ENCODE data around the gene SEC22A.

Gene SEC22A

GRCh38 chr3:123301331-123302184 is 99.8 kb downstream of the SEC22A start:
- TF ChIP-seq SIN3A (IDR thresholded peaks at IDR 0.05; ENCODE audit: borderline replicate concordance, insufficient read depth, low read length) = no peak
- TF ChIP-seq FOXP2 (optimal IDR thresholded peaks at IDR 0.05; ENCODE audit: borderline replicate concordance, extremely low read depth, extremely low read length, insufficient read depth) = no peak
- no peak for TF ChIP-seq TAF1 (IDR thresholded peaks at IDR 0.05; ENCODE audit: borderline replicate concordance, insufficient read depth, low read length)
- no peak for TF ChIP-seq POLR2AphosphoS5 (IDR thresholded peaks at IDR 0.05; ENCODE audit: low read depth, low read length)
- TF ChIP-seq REST (IDR thresholded peaks at IDR 0.05; ENCODE audit: insufficient read depth in 1 of 2, low read depth in 2 of 2, low read length in 2 of 2) = no peak

DNA sequence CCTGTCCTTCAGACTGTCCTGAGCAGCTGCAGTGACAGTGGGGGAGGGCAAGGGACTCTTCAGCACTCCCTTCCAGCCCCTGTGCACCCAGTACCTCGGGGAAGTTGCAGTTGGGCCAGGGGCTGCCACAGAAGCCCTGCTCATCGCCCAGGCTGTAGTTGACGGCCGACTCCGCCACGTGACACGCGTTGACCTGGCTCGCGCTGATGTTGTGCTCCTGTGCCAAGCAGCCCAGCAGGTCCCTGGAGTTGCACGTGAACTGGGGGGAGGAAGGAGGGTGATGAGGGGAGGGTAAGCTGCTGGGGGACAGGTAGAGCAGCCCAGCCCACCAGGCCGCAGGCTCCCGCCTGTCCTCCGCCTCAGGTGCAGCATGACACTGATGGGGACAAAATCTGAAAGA is 101.2 kb downstream of the SEC22A start:
- TF ChIP-seq POLR2AphosphoS5 (IDR thresholded peaks at IDR 0.05; ENCODE audit: low read depth, low read length) = no peak
- TF ChIP-seq REST (IDR thresholded peaks at IDR 0.05; ENCODE audit: insufficient read depth in 1 of 2, low read depth in 2 of 2, low read length in 2 of 2) = no peak
- TF ChIP-seq FOXP2 (optimal IDR thresholded peaks at IDR 0.05; ENCODE audit: borderline replicate concordance, extremely low read depth, extremely low read length, insufficient read depth) = no peak
- no peak for TF ChIP-seq SIN3A (IDR thresholded peaks at IDR 0.05; ENCODE audit: borderline replicate concordance, insufficient read depth, low read length)
- TF ChIP-seq TAF1 (IDR thresholded peaks at IDR 0.05; ENCODE audit: borderline replicate concordance, insufficient read depth, low read length) = no peak

DNA sequence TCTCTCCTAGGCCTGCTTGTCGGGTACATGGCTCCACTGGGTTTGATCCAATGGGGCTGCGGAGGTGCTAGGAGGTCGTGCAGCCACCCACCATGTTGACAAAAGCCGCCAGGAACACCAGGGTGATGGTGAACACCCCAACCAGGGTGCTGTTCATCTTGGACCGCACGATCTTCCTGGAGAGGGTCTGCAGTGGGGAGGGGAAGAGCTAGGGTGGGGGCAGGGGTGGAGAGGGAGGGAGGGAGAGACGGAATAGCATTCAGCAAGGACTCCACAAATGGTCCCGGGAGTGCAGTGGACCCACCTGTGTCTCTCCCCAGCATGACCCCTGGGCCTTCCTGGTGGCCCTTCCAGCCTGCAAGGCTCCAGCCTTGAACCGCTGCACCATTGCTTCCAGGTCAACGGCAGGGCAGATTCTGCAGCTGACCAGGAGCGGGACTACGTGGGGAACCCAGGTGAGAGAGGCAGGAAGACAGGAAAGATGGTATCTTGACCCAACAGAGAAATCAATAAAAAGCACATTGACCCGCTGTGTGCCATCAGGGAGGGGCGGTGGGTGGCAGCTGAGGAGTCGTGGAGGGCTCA is 102.3 kb downstream of the SEC22A start:
- TF ChIP-seq REST (IDR thresholded peaks at IDR 0.05; ENCODE audit: insufficient read depth in 1 of 2, low read depth in 2 of 2, low read length in 2 of 2) (no peak), POLR2AphosphoS5 (IDR thresholded peaks at IDR 0.05; ENCODE audit: low read depth, low read length) (no peak), FOXP2 (optimal IDR thresholded peaks at IDR 0.05; ENCODE audit: borderline replicate concordance, extremely low read depth, extremely low read length, insufficient read depth) (no peak), TAF1 (IDR thresholded peaks at IDR 0.05; ENCODE audit: borderline replicate concordance, insufficient read depth, low read length) (no peak), SIN3A (IDR thresholded peaks at IDR 0.05; ENCODE audit: borderline replicate concordance, insufficient read depth, low read length) (no peak)

DNA sequence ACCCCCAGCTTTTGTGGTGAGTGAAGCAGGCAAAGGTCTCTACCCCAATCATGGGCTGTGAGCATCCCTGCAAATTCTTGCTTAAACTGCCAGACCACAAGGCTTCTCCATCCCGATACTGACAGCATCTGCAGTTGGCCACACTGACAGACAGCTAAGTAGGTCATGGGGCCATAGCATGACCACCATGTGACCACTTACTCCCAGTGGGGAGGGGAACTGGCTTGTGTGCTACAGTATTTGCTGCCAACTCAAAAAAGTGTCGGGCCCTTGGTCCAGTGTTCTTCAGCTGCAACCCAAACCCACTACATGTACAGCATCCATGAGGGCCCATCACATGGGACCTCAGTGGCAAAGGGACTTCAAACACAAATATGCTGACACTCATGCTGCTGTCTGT is 103.4 kb downstream of the SEC22A start:
- TF ChIP-seq POLR2AphosphoS5 (IDR thresholded peaks at IDR 0.05; ENCODE audit: low read depth, low read length) (no peak), REST (IDR thresholded peaks at IDR 0.05; ENCODE audit: insufficient read depth in 1 of 2, low read depth in 2 of 2, low read length in 2 of 2) (no peak), SIN3A (IDR thresholded peaks at IDR 0.05; ENCODE audit: borderline replicate concordance, insufficient read depth, low read length) (no peak), FOXP2 (optimal IDR thresholded peaks at IDR 0.05; ENCODE audit: borderline replicate concordance, extremely low read depth, extremely low read length, insufficient read depth) (no peak), TAF1 (IDR thresholded peaks at IDR 0.05; ENCODE audit: borderline replicate concordance, insufficient read depth, low read length) (no peak)

All from PFSK-1 (cell line).